Kasumi-1 (cell line): ENCODE results near the gene OR10C1.
A peak's percentile ranks its signal among the peaks of the same experiment; 100 is the strongest.

Experiments used
- DNase-seq, 2 experiments: peaks; one replicate each; lab custom pipeline; 2025; lab: John Stamatoyannopoulos, UW

Gene OR10C1

DNA sequence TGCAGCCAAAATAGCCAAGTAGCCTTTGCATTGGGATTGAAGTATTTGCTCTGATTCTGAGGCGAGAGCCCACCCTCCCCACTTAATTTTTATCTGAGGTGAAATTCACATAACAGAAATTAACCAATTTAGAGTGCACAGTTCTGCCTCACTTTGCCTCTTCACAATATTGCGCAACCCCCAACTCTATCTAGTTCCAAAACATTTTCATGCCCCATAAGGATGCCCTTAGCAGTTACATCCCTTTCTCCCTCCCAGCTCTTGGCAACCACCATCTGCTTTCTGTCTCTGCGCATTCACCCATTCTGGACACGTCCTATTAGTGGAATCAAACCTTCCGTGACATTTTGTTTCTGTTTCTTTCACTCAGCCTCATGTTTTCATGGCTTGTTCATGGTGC is 39.6 kb downstream of the OR10C1 start:
- no peak for DNase-seq

- no peak for DNase-seq
These were observed 40.5 kb downstream of the OR10C1 start for GRCh38 chr6:29479560-29479959.

GRCh38 chr6:29483186-29483585 is 44.1 kb downstream of the OR10C1 start:
- DNase-seq: no peak

DNA sequence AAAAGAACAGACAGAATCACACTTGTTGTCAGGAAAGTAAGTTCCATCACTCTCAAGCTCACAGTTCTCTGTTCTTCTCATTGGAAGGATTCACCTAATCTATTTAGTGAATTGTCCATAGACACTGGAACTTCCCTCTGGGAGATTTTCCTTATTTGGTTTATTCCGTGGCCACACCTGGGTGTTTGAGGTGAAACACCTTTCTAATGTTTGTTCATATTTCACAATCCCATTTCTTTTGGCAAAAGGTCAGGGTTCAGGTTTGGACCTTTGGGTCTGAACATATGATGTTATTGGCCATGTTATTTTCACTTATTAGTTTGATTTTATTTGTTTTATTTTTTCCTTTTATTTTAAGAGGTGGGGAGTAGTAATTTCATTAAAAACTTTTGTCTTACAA is 44.6 kb downstream of the OR10C1 start:
- no peak for DNase-seq

- no peak for DNase-seq
These were observed 47.5 kb downstream of the OR10C1 start for GRCh38 chr6:29486577-29486976.

DNA sequence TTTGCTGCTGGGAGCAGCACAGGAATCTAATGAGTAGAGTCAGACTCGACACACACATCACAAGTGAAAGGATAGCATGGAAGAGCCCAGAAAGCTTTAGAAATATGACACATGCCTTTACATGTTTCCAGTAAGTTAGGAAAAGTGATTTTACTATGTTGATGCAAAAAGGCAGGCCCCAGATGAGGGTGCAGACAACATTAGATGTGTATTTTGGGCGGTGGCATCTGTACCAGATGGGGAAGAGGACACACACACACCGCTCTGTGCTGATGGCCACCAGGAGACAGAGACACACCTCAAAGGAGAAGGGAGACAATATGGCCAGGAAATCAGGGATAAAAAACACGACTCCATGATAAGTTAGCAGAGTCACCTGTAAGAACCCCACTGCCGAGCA is 48.0 kb downstream of the OR10C1 start:
- DNase-seq: no peak

- DNase-seq: no peak
These were observed 48.6 kb downstream of the OR10C1 start, which contains the start of gene MAS1L for GRCh38 chr6:29487660-29488059. Gene MAS1L (minus strand): TSS chr6:29487956. CDS start chr6:29487902, 54 bp downstream.

DNA sequence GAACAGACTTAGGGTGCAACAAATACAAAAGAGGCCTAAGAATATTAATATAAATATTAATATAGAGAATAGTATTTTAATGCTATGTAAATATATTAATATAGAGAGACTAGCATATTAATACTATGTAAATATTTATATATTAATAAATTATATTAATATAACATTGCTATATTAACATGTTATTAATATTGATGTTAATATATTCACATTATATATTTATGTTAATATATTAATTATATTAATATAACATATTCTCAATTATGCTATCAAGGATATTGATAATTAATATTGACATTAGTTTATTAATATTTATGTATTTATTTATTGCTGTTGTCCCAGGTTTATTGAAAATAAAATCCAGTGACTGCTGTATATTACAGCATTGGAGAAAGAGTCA is 49.8 kb downstream of the OR10C1 start:
- DNase-seq: no peak

DNA sequence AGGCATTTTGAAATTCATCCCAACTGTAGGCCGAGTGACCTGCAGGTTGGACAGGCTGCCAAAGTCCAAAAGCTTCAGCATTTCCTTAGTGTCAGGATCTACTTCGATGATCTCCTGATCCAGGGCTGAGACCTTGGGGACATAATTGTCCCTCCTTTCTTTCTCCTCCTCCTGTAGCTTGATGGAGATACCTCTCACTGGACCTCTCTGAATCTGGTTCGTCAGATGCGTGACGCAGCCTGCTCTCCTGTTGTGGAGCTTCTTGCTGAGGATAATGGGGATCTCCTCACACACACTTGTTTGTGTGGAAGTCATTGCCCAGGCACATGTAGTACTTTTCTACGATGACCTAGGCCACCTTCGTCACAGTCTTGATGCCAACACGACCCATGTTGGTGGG is 50.2 kb downstream of the OR10C1 start:
- DNase-seq: no peak

DNA sequence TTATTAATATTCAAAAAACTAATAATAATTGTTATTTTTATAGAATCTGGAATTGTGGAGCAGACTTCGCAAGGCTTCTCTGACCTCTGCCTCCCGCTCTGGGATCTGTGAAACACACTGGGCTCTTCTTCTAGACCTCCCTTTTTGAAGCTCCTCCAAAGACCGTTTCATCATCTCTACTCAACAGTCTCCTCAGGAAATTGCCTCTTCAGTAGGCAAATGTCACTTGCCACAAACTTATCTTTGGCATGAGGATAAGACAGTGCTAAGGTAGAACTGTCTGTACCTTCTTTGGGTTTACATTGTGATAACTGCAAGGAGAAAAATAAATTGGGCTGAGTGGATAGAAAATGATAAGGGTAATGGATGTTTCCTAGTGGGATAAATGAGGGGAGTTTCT is 50.9 kb downstream of the OR10C1 start:
- DNase-seq: peak; percentile 54 to 62

DNA sequence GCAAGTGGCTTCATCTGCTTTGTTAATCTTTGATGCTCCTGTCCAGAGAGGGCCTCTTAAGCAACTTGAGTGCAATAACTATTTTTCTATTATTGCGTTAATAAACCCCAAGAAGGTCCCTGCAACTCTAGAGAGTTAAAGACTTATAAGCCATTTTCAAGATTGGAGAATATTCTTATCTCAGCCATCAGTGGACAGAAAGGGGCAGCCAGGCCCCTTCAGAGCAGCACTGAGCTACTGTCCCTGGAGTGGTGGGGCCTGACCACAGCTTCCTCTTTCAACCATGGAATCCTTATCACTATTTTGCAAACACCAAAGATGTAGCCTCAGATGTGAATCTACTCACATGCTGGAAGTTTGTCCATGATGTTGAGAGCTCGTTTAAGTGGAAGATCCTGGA is 51.4 kb downstream of the OR10C1 start:
- peak; percentile 68 to 79 for DNase-seq
